SHP77 treated with DMSO at 0.1 percent for 48 hours (cell line): ENCODE measurements around the gene LRP5.

Experiments
- DNase-seq: peaks from one replicate; lab custom pipeline; 2025; lab: John Stamatoyannopoulos, UW

LRP5 gene

GRCh38 chr11:68347345-68347744 lies 35.0 kb downstream of the LRP5 start:
- no peak for DNase-seq

- DNase-seq = no peak
Measured at GRCh38 chr11:68347841-68348240, 35.5 kb downstream of the LRP5 start.

- no peak for DNase-seq
Measured at GRCh38 chr11:68349461-68350249, 37.3 kb downstream of the LRP5 start.

DNA sequence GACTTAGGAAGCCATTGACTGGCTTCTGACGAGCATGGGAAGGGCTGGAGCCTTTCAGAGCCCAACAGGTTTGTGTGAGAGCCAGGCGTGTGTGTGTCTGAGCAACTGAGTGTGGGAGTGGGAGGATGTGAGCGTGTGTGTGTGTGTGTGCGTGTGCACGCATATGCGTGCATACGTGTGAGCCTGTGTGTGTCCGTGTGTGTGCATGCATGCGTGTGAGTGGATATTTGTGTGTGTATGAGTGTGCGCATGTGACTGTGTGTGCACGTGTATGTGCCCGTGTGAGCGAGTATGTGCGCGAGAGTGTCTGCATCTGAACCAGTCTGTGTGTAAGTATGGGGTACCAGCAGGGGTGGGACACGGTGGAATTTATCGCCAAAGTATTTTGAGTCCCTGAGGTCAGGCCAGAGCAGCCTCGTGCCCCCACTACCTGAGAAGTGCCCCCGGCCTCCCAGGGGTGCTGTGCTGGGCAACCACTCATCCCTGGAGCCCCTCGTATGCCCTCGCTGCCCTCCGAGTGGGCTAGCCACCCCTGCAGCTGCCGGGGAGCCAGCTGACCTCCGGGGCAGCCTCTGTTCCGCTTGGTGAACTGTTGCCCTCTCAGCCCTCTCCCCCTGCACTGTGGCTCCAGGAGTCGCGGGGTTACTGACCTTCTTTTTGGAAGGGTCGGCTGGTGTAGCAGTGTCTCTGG lies 38.5 kb downstream of the LRP5 start:
- no peak for DNase-seq

GRCh38 chr11:68351450-68352275 lies 39.3 kb downstream of the LRP5 start:
- no peak for DNase-seq

GRCh38 chr11:68352591-68352990 lies 40.2 kb downstream of the LRP5 start:
- no peak for DNase-seq

- DNase-seq = no peak
Measured at GRCh38 chr11:68353118-68353517, 40.7 kb downstream of the LRP5 start.

DNA sequence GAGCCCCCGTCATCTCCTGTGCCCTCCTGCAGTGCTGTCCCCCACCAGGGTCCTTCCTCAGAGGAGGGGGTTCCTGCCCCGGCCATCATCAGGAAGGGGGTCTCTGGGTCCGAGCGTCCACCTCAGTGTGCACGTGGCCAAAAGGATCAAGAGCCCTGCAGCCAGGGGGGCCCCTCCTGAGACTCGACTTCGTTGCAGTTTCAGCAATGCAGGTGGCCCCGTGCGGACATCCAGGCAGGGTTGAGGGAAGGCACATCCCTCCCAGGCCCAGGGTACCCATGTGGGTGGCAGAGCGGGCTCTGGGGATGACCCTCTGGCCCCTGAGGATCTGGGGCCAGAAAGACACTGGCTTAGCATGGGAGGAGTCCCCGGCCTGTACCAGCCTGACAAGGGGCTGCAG lies 41.3 kb downstream of the LRP5 start:
- no peak for DNase-seq

DNA sequence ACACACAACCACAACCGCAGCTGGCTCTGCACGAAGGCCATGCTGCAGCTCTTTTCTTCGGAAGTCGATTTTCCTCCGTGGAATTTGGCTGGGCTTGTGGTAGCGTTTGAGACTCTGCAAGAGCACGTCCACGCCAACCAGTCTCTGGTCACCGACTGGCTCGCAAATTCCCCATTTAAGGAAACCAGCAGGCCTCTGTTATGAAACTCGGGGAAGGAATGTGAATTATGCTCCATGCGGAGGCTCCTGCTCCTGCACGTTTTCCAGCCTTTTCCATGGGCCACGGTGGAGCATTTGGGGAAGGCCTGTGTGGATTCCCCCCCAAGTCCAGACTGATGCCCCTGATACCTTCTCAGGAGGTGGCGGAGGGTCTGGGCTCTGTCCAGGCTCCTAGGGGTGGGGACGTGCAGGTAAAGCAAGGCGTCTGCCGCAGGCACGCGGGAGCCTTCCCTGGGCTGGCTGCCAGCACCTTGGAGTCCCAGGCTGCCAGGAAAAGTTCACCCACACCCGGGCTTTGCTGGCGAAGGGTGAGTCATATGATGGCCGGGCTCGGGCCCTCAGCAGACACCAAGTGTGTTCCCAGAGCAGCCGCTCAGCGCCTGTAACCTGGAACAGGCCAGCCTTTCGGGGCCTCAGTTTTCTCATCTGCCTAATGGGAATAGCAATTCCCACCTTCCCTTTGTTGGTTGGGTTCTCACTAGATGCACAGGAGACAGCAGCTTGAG lies 41.9 kb downstream of the LRP5 start:
- DNase-seq = no peak

DNA sequence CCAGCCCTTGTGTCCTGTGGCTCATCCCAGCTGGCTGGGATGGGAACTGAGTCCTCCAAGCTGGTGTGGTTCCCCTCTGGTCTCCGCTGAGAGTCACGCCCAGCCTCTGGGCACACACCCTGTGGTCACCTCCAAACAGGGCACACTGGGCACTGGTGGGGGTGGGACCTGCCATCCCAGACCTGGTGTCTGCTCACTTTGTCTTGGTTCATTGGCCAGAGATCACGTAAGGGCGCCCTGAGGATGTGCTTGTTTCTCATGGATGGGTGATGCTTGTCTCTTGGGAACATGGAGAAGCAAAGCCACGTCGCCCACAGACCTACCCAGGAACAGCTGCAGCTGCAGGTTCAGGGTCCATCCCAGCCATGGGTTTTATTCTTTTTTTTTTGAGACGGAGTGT lies 43.1 kb downstream of the LRP5 start:
- DNase-seq = no peak

DNA sequence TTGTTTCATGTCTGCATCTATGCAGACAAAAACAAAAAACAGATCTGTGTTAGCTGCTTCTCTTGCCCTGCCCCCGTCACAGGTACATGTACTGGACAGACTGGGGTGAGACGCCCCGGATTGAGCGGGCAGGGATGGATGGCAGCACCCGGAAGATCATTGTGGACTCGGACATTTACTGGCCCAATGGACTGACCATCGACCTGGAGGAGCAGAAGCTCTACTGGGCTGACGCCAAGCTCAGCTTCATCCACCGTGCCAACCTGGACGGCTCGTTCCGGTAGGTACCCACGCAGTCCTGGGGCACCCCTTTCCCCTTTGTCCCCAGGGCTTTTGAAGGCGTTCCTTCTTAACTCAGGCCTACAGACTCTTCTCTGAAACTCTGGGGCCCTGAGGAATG lies 45.2 kb downstream of the LRP5 start:
- no peak for DNase-seq

DNA sequence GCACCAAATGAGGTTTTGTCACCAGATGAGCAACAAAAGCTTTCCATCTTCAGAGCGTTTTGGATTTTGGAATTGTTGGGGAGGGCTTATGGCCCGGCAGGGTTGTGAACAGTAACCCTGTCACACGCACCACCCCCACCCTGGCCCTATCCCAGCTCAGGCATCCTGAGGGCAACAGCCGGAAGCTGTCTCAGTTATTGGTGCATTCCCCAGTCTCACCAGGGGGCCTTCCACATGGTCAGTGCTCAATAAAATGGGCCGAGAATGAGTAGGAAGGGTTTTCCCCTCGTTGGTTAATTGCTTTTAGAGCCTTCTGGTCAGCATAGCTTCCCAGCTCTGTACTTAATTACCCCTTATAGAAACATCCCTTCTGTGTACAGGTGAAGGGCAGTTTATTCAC lies 46.0 kb downstream of the LRP5 start:
- no peak for DNase-seq

- DNase-seq = no peak
Measured at GRCh38 chr11:68361702-68362101, 49.3 kb downstream of the LRP5 start.

GRCh38 chr11:68362801-68363379 lies 50.5 kb downstream of the LRP5 start:
- no peak for DNase-seq

GRCh38 chr11:68363776-68364175 lies 51.4 kb downstream of the LRP5 start:
- DNase-seq = no peak

DNA sequence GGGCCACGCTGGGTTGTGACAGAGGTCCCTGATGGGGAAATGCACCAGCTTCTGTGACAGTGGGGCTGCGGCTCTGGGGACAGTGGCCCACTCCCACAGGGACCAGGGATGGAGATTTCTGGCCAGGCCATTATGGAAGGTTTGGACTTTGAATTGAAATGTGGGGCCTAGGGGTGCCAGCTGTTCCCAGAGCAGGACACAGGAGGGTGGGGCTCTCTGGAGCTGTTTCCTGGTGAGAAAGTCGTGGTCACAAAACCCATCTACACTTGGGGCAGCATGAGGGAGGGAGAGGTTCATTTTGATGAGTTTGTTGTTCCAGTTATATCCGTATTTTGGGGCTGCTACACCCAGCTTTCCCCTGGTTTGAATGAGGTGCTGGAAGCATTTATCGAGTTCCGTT lies 52.2 kb downstream of the LRP5 start:
- no peak for DNase-seq

GRCh38 chr11:68365943-68366435 lies 53.6 kb downstream of the LRP5 start:
- DNase-seq = no peak

DNA sequence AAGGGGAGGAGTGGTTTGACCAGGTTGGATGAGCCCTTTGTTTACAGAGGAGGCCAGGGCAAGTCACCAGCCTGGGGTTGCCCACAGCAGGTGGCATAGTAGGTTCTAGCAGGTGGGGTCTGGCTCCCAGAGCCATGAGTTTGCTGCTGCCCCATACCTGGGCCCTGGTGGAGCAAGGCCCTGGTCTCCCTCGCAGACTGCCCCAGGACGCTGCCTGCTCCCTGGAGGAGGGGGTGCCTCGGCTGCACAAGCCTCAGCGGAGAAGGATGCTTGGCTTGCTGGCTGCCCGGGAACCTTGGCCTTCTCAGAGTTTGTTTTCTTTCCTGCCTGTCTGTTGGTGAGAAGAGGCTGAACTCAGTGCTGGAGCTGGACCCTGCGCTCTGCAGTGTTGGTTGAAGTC lies 54.9 kb downstream of the LRP5 start:
- DNase-seq = no peak

GRCh38 chr11:68369756-68370155 lies 57.4 kb downstream of the LRP5 start:
- no peak for DNase-seq

- no peak for DNase-seq
Measured at GRCh38 chr11:68370211-68371111, 58.1 kb downstream of the LRP5 start.
